ENCODE measurements around the gene MLPH. TPM values are rescaled to one million over a fixed set of nuclear protein-coding genes. Genes with fewer than 3 reads are reported as not detected.

MLPH gene
- total RNA-seq, 1 donor from 2014 or later: 91.0 TPM

DNA sequence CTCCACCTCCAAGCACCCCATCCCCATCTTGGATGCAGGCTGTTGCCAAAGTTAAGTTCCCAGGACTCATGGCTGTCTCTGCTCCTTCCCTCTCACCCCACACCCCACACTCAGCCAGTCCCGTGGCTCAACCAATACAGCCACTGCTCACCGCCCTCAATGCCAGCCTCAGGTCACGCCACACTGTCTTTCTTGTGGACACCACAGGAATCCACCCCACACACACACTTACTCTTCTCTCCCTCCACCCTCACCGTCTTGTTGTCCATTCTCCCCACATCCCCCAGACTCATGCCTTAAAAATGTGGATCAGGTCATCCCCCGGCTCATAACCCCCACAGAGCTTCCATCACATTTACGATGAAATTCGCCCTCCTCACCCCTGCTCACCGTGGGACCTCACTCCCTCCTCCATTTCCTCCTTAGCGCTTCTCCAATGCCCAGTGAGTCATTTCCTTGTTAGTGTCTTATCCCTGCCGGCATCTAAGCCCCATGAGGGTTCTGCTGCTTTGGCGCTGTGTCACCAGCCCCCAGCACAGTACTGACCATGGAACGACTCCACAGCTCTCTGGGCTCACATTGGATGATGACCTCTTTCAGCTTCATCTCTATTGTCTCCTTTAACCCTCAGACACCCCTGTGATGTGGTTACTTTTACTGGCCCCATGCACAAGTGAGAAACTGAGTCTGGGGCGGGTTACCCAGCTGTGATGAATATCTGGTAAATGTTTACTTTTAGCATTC lies 13.8 kb downstream of the MLPH start:
- Histone ChIP-seq H3K27me3 (no peaks in the 10 kb centered on the region), H3K4me3 (no peak overlapping the region), H3K27ac (no peak overlapping the region), H3K36me3 (no peaks in the 10 kb centered on the region), H3K9me3 (no peaks in the 10 kb centered on the region), H3K4me1 (peaks cover 0 to 6% of the 10 kb centered on the region in 2 donors)
- TF ChIP-seq, protein P1, sequence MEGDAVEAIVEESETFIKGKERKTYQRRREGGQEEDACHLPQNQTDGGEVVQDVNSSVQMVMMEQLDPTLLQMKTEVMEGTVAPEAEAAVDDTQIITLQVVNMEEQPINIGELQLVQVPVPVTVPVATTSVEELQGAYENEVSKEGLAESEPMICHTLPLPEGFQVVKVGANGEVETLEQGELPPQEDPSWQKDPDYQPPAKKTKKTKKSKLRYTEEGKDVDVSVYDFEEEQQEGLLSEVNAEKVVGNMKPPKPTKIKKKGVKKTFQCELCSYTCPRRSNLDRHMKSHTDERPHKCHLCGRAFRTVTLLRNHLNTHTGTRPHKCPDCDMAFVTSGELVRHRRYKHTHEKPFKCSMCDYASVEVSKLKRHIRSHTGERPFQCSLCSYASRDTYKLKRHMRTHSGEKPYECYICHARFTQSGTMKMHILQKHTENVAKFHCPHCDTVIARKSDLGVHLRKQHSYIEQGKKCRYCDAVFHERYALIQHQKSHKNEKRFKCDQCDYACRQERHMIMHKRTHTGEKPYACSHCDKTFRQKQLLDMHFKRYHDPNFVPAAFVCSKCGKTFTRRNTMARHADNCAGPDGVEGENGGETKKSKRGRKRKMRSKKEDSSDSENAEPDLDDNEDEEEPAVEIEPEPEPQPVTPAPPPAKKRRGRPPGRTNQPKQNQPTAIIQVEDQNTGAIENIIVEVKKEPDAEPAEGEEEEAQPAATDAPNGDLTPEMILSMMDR (IDR thresholded peaks at IDR 0.05): no peak
- intact Hi-C loops (cut with DNase I): no loop called here
- DNase-seq (ENCODE audit: low spot score in 2 of 2): no peak

DNA sequence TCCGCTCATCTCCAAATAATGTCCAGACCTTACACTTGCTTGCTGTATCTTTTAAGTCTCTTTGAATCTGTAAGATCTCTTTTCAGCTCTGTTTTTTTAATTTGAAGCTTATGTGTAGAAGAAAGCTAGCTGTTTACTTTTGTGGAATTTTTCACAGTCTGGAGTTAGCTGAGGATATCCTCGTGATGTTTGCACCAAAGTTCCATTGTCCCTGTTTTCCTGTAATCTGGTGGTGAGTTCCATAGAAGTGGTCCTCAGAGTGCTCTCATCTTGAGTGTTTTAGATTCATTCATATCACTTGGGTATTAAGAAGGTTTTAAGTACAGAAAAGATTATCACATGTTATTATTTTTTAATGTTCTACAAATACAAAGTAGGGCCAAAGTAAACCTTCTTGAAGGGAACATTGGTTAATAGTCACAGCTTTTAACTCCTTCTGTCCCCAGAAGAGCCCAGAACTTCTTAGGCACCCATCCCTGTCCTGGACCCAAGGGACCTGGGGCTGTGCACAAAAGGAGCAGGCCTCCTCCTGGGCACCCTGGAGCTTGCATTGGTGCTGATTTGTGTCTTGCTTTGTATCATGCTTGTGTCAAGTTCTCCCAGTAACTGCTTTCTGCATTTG lies 15.0 kb downstream of the MLPH start:
- H3K9me3 ChIP-seq: no peaks in the 10 kb centered on the region
- no peak for DNase-seq (ENCODE audit: low spot score in 2 of 2)
- TF ChIP-seq, protein P1 (IDR thresholded peaks at IDR 0.05): no peak
- H3K27ac ChIP-seq: no peak overlapping the region
- intact Hi-C loops (cut with DNase I): no loop called here
- no peaks in the 10 kb centered on the region for H3K36me3 ChIP-seq
- no peak overlapping the region for H3K4me3 ChIP-seq
- peaks cover 0 to 6% of the 10 kb centered on the region in 2 donors for H3K4me1 ChIP-seq
- no peaks in the 10 kb centered on the region for H3K27me3 ChIP-seq

DNA sequence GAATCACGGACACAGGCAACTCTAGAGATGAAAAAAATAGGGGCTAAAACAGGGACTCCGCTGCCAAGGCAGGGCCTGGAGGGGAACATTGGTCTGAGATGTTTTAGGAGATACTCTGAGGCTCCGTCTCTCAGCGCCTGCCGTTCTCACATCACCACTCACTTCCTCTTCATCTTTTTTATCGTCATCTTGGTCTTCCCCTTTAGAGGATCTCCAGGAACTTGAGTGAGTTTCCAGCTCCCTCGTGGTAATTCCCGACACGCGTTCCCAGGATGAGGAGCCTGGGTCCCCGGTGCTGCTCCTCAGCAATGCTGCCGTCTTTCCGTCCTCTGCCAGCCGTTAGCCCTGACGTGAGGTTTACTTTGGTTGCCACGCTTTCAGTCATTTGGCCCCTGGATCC lies 16.1 kb downstream of the MLPH start:
- no peak overlapping the region for H3K27ac ChIP-seq
- intact Hi-C loops (cut with DNase I): no loop called here
- DNase-seq (ENCODE audit: low spot score in 2 of 2): no peak

DNA sequence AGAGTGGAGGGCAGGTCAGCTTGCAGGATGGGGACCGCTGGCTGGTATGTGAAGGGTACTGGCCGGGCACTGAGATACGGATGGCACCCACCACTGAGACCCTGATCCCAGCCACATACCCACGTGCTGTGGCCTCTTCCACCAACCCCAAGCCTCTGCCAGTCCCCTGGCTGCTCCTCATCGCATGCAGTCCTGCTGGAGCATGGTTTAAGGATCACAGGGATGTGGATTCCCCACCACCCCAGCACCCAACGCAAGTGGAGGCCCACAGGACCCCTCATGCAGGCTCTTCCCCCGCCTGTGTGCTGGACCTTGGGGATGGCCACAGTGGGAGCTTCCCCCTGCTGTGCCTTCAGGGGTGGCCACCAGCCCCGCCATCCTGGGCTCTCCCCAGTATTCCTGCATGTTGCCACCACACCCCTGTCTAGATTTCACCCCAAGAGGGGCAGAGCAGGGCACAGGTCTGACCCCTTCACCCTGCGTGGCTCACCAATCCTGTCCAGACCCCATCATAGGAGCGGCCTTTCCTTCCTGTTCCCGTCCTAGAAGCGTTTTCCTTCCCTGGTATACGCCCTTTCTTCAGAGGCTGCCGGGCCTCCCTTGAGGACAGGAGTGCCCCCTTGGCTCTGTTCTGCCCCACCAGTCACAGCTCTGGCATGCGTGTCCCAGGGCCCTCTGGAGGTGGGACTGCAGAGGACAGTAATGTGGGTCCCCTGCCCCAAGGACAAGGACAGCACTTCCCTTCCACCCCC lies 18.3 kb downstream of the MLPH start:
- Histone ChIP-seq H3K36me3 (no peaks in the 10 kb centered on the region), H3K9me3 (no peaks in the 10 kb centered on the region), H3K27me3 (no peaks in the 10 kb centered on the region), H3K4me3 (no peak overlapping the region), H3K27ac (no peak overlapping the region), H3K4me1 (peaks cover 0 to 6% of the 10 kb centered on the region in 2 donors)
- DNase-seq (ENCODE audit: low spot score in 2 of 2): no peak
- intact Hi-C loops (cut with DNase I): no loop called here
- TF ChIP-seq, protein P1 (IDR thresholded peaks at IDR 0.05): no peak

More for the DNA sequence above, 16.1 kb downstream of the MLPH start:
- no peaks in the 10 kb centered on the region for H3K27me3 ChIP-seq
- H3K4me3 ChIP-seq: no peak overlapping the region
- H3K9me3 ChIP-seq: no peaks in the 10 kb centered on the region
- TF ChIP-seq, protein P1 (IDR thresholded peaks at IDR 0.05): no peak
- H3K36me3 ChIP-seq: no peaks in the 10 kb centered on the region
- peaks cover 0 to 6% of the 10 kb centered on the region in 2 donors for H3K4me1 ChIP-seq

DNA sequence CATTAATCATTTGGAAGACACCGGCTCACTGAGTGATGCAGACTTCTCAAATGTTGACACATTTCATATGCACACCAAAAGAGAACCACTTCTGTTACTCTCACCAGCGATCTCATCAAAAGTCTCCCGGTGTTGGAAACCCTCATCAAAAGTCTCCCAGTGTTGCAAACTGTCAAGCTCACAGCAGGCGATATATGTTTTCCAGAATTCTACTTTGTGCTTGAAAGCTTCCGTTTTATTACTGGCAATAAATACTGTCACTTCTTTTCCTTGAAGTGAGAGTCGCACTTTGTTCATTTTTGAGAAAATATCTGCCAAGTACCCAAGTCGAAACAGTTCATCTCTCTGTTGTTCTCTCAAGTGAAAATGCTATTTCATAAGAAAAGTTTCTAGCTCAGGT lies 20.5 kb downstream of the MLPH start:
- no peak overlapping the region for H3K27ac ChIP-seq
- TF ChIP-seq, protein P1 (IDR thresholded peaks at IDR 0.05): no peak
- H3K27me3 ChIP-seq: no peaks in the 10 kb centered on the region
- peaks cover 0 to 3% of the 10 kb centered on the region in 2 donors for H3K4me1 ChIP-seq
- no peaks in the 10 kb centered on the region for H3K9me3 ChIP-seq
- no peak overlapping the region for H3K4me3 ChIP-seq
- no peak for DNase-seq (ENCODE audit: low spot score in 2 of 2)
- no peaks in the 10 kb centered on the region for H3K36me3 ChIP-seq
- intact Hi-C loops (cut with DNase I): no loop called here

Data from ascending aorta (tissue), 2 donors.